Stimulated activated CD4-positive, alpha-beta T cell treated with anti-CD3 and anti-CD28 coated beads, Interleukin-4, amount 100 ng/mL, for 4 hours (primary cell): Measurements from ENCODE around the gene SLC25A42.
"Not testable (repeated sequence)": the region's sequence is repeated elsewhere in the genome, so short reads cannot be mapped to it uniquely, and the experiment has no call there.

Experiments
- DNase-seq, 2 experiments: peaks; one replicate each; pipeline ENCODE4 v3.0.0-alpha.2; 2020

SLC25A42 gene, protein sequence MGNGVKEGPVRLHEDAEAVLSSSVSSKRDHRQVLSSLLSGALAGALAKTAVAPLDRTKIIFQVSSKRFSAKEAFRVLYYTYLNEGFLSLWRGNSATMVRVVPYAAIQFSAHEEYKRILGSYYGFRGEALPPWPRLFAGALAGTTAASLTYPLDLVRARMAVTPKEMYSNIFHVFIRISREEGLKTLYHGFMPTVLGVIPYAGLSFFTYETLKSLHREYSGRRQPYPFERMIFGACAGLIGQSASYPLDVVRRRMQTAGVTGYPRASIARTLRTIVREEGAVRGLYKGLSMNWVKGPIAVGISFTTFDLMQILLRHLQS

GRCh38 chr19:19063183-19064097, at the start of gene SLC25A42:
Gene SLC25A42, plus strand, starts transcription at chr19:19063994. Its CDS starts 32,131 bp downstream, at chr19:19096125.
- peak; percentile 96 to 99 for DNase-seq

GRCh38 chr19:19021115-19021514, 42.7 kb upstream of the SLC25A42 start:
- DNase-seq = no peak

GRCh38 chr19:19022380-19022961, 41.3 kb upstream of the SLC25A42 start:
- no peak for DNase-seq

GRCh38 chr19:19023376-19023775, 40.4 kb upstream of the SLC25A42 start:
- not testable (repeated sequence) for DNase-seq

DNA sequence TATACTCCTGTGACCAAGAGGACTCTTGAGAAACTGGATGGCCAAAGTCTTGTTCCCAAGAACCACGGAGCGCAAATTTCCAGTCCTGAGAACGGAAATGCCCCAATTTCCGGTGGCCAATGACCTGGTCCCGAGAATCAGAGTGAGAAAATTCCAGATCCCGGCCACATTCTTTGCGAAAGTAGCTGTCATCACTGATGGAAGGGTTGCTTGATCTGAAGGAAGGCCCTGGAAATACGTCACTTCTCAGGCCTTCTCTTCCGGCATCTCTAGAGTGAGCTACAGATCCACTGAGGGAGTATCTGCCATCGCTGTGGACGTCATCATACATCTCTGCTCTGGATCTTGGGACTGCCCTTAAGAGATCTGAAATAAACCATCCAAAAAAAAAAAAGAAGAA, 37.9 kb upstream of the SLC25A42 start:
- DNase-seq = no peak

GRCh38 chr19:19026299-19026971, 37.4 kb upstream of the SLC25A42 start:
- no peak for DNase-seq

DNA sequence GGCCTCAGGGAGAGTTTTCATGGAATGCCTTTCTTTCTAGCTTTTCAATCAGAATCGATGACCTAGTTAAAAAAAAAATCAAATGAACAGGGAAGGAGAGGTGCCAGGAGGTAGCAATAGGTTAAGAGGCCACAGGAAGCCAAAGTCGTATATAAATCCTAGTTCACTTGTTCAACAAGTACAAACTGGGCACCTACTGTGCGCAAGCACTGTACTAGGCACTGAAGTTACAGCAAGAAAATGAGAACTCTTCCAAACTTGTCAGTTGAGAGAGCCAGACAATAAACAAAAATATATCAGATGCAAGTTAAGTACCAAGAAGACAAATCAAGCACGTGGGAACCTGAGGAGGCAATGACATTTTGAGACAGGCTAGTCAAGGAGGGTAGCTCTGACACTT, 36.6 kb upstream of the SLC25A42 start:
- no peak for DNase-seq

DNA sequence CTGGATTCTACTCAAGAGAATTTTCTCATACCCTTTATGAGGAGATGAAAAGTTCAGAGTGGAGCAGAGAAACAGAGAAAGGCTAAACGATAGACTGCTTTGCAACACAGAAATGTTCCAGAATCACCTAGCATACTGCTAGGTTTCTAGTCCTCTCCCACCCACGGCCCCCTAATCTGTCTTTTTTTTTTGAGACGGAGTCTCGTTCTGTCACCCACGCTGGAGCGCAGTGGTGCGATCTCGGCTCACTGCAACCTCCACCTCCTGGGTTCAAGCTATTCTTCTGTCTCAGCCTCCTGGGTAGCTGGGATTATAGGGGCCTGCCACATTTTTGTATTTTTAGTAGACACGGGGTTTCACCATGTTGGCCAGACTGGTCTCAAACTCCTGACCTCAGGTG, 35.3 kb upstream of the SLC25A42 start:
- no peak for DNase-seq

DNA sequence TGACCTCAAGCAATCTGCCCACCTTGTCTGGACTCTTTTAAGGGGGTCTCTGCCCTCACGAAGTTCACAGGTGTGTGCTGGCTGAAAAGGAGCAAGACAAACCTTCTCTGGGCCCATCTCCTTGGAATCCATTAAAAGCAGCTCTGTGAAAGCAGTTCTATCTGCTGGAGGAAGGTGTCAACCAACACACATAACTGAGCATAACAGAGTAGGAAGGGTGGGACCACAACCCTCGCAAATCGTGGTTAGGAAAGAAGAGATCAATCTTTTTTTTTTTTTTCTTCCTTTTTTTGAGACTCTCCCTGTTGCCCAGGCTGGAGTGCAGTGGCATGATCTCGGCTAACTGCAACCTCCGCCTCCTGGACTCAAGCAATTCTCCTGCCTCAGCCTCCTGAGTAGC, 31.9 kb upstream of the SLC25A42 start:
- no peak for DNase-seq

DNA sequence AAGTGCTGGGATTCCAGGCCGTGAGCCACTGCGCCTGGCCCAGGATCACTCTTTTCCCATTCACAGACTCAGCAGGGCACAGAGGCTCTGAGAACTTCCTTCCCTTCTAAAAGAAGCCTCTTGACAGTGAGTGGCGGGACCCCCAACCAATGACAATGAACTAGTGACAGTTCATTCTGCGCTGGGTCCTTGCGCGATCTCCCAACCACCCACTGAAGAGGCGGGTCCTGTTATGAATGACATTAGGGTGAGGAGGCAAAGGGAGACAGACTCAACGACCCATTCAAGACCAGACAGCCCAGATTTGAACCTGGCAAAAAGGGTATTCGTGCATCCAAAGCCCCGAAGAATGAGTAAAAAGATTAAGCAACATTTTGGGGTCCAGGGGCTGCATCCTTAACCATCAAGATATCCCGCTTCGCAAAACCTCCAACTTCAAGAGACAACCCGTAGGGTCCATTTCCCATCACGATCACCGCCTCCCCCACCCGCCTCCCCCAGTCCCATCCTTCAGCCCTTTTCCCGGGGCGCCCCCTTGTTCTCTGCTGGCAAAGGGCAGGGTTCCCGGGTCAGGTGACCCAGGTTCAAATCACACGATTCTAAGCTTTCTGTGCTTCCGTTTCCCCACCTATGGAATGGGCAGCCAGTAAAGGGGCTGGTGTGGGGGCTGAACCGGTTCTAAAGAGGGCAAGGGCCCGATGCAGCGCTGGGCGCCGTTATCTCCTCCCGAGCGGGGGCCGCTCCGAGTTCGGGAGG, 31.2 kb upstream of the SLC25A42 start:
- peak; percentile 68 to 80 for DNase-seq

DNA sequence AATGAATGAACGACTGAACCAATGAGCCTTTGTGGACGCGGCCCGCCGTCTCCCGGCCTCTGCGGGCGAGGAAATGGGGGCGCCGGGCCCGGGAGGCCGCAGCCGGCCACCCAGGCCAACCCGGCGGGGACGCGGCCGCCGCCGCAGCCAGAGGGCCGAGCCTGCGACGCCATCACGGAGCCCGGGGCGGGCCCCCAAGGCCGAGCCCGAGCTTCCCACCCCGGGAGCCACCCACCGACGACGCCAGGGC, 30.7 kb upstream of the SLC25A42 start:
- no peak for DNase-seq

DNA sequence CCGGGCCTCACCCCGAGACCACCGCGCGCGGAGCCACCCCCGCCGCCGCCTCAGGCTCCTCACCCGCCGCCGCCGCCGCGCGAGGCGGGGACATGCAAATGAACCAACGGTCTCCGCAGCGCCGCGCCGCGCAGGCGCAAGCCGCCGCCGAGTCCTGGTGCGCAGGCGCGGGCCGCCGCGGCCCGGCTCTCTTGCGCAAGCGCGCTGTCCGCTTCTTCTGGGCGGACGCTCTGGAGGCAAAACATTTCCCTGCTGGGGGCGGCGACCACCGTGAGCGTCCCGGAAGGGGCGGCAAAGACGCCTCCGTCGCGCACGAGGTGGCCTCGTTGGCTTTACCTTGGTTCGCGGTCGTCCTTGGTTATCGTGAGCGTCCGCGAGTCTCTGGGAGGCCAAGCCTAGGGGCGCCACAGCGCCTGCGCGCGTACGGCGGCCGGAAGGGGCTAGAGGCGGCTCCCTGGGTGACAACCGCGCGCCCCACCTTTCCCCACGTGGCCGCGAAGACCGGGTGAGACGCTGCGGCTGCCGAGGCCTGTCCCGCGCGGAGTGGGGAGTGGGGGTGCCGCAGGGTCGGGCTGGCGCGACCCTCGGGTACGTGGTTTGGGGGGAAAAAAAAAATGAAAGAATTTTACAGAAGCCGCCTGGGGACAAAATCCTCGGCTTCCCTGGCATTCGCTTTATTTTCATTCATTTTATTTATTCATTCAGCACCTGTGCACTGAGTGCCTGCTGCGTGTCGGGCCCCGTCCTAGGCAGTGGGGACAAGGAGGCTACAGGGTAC, 30.2 kb upstream of the SLC25A42 start, which contains the start of the genes ARMC6 and SUGP2:
ARMC6 (plus strand) TSS at position 178 of the 778 bp plus-strand sequence. CDS start 607 bp downstream, outside the sequence.
SUGP2 (minus strand) TSS at position 92 of the 778 bp plus-strand sequence. CDS start 2,446 bp downstream, outside the sequence.
- peak; percentile 85 to 89 for DNase-seq

- peak; percentile 64 to 82 for DNase-seq
These were observed 29.6 kb upstream of the SLC25A42 start for GRCh38 chr19:19034204-19034624.

DNA sequence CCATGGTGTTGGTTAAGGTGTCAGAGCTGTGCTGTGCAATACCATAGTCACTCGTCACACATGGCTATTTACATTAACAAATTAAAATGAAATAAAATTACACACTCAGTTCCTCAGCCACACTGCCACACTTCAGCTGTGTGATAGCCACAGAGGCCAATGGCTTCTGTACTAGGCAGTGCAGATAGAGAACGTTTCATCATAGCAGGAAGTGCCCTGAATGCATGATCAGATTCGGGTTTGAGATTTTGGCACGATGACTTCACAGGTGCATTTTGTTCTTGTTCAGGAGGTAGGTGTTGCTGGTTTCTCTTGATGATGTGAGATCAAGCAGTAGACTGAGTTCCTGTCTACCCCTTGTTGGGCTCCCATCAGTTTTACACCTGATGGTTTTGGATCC, 23.9 kb upstream of the SLC25A42 start:
- no peak for DNase-seq

GRCh38 chr19:19040417-19040816, 23.4 kb upstream of the SLC25A42 start:
- DNase-seq = no peak

DNA sequence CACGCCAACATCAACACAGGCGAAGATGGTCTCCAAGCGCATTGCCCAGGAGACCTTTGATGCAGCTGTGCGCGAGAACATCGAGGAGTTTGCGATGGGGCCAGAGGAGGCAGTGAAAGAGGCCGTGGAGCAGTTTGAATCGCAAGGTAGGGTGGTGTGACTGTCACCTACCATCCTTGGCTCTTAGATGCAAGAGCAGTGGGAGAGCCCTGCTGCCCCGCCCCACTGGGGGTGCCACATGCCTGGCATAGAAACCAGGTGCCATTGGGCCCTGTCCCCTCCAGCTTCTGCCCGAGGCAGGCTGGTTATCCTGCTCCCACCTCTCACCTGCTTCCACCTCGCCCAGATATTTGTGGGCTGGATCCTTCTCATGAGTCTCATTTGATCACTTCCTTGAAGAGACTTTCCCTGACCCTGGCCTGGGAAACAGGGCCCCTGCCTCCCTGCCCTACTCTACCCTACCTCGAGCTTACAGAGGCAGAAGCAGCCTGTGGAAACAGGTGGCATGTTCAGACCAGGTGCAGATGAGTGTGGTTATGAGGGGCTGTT, 21.0 kb upstream of the SLC25A42 start:
- DNase-seq = no peak

- no peak for DNase-seq
These were observed 20.3 kb upstream of the SLC25A42 start for GRCh38 chr19:19043481-19043880.

GRCh38 chr19:19043881-19044280, 19.9 kb upstream of the SLC25A42 start:
- DNase-seq = no peak

DNA sequence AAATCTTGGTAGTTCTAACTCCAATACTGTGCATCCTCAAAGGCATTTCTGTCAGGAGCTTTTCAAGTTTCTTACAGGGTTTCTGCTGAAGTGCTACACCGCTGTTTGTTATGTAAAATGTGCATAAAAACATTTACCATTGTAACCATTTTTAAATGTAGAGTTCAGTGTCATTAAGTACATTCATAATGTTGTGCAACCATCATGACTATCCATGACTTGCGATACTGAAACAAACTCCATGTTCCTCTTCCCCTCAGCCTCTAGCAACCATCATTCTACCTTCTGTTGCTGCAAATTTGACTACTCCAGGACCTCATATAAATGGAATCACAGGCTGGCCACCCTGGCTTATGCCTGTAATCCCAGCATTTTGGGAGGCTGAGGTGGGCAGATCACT, 14.4 kb upstream of the SLC25A42 start:
- no peak for DNase-seq

DNA sequence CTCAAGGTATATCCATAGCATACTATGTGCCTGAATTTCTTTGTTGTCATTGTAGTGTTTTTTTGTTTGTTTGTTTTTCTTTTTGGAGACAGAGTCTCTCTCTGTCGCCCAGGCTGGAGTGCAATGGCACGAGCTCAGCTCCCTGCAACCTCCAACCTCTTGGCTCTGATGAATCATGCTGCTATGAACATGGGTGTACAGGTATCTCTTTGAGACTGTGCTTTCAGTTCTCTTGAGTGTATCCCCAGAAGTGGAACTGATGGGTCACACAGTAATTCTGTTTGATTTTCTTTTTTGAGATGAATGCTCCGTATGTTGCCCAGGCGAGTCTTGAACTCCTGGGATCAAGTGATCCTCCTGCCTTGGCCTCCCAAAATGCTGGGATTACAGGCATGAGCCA, 13.7 kb upstream of the SLC25A42 start:
- DNase-seq = no peak

- DNase-seq = no peak
These were observed 13.1 kb upstream of the SLC25A42 start for GRCh38 chr19:19050731-19051130.
